ENCODE data around the gene EMSY.
A peak's percentile ranks its signal among the peaks of the same experiment; 100 is the strongest.
"Not testable (repeated sequence)": the region's sequence is repeated elsewhere in the genome, so short reads cannot be mapped to it uniquely, and the experiment has no call there.

The EMSY gene, protein sequence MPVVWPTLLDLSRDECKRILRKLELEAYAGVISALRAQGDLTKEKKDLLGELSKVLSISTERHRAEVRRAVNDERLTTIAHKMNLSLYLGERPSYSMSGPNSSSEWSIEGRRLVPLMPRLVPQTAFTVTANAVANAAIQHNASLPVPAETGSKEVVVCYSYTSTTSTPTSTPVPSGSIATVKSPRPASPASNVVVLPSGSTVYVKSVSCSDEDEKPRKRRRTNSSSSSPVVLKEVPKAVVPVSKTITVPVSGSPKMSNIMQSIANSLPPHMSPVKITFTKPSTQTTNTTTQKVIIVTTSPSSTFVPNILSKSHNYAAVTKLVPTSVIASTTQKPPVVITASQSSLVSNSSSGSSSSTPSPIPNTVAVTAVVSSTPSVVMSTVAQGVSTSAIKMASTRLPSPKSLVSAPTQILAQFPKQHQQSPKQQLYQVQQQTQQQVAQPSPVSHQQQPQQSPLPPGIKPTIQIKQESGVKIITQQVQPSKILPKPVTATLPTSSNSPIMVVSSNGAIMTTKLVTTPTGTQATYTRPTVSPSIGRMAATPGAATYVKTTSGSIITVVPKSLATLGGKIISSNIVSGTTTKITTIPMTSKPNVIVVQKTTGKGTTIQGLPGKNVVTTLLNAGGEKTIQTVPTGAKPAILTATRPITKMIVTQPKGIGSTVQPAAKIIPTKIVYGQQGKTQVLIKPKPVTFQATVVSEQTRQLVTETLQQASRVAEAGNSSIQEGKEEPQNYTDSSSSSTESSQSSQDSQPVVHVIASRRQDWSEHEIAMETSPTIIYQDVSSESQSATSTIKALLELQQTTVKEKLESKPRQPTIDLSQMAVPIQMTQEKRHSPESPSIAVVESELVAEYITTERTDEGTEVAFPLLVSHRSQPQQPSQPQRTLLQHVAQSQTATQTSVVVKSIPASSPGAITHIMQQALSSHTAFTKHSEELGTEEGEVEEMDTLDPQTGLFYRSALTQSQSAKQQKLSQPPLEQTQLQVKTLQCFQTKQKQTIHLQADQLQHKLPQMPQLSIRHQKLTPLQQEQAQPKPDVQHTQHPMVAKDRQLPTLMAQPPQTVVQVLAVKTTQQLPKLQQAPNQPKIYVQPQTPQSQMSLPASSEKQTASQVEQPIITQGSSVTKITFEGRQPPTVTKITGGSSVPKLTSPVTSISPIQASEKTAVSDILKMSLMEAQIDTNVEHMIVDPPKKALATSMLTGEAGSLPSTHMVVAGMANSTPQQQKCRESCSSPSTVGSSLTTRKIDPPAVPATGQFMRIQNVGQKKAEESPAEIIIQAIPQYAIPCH (N-terminal part only)

DNA sequence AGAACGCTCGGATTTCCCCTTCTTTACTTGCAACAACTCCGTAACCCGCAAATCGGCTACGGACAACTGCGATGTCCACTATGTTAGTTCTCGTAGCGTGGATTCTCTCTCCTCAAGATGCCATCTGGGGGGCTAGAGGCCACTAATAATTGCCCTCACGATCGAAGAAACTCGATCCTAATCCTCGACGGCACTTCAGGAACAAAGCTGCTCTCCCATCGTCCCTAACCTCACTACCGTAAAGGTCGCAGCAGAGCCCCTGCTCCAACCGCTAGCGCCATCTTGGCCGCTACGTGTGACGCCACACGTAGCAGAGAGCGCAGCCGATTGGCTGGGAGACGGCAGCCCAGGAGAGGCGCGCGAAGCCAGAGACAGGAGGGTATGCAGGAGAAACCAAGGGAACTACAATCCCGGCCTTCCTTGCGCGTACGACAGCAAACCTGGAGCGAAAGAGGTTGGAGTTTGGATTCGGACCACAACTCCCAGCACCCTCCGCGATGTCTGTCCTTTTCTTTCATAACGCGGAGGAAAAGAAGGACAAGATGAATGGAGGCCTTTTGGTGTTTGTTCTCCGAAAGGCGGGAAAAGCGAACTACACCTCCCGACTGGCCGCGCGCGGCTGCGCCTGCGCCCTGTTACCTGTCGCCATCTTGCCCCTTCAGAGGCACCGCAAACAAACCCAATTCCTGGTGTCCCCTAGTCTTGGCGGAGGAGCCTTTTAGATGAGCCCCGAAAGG lies at the start of gene EMSY:
Gene EMSY (plus strand): TSS at position 635 of the 737 bp plus-strand sequence. CDS start 1,921 bp downstream, outside the sequence.
- peak; percentile 100 for DNase-seq (ENCODE audit: low spot score)

DNA sequence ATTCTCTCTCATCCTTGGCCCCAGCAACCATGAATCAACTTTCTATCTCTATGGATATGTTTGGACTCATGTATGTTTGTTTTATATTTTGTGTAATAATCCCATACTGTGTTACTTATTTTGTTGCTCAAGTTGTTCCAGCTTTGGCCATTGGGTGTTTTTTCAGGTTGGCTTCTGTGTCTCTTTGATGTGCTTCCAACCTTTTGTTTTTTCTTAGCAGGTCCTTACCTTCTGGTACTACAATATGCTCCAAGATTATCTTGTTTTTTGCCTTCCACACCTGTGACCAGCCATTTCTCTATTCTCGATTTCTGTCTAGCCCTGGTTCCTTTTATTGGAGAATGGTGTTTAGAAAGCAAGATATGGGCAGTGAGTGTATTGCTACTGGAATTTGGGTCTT lies 49.5 kb upstream of the EMSY start:
- DNase-seq (ENCODE audit: low spot score): peak; percentile 59

DNA sequence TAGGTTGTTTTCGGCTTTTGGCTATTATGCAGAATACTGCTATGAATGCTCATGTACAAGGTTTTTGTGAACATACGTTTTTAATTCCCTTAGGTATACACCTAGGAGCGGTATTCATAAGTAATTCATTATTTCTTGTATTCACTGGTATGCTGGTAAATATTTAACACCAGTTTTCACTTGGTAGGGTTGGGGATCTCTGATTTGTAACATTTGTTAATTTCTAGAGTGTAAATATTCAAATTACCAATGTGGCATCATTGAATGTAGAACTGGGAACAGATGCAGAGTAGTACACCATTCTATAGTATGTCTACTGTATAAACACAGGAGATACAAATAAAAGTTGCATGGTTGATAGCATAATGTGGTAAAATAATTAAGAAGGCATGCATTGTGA lies 47.4 kb upstream of the EMSY start:
- no peak for DNase-seq (ENCODE audit: low spot score)

DNA sequence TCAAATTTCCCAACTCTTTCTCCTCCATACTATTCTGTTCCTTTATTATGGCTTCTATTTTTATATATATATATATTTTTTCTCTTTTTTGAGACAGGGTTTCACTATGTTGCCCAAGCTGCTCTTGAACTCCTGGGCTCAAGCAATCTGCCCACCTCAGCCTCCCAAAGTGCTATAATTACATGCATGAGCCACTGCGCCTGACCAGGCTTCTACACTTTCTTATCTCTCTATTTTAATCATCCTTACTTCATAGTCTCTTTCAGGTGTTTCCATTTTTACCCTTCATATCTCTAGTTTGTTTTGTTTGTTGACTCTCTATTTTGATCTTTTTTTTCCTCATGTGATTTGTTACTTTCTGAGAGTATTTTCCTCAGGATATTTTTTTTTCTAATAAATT lies 43.9 kb upstream of the EMSY start:
- no peak for DNase-seq (ENCODE audit: low spot score)

DNA sequence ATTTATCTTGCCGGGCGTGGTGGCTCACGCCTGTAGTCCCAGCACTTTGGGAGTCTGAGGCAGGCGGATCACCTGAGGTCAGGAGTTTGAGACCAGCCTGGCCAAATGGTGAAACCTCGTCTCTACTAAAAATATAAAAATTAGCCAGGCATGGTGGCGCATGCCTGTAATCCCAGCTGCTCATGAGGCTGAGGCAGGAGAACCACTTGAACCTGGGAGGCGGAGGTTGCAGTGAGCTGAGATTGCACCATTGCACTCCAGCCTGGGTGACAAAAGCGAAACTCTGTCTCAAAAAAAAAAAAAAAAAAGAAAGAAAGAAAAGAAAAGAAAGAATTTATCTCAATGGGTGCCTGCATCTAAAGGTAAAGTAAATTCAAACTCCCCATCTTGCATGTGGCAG lies 43.3 kb upstream of the EMSY start:
- DNase-seq (ENCODE audit: low spot score): not testable (repeated sequence)

DNA sequence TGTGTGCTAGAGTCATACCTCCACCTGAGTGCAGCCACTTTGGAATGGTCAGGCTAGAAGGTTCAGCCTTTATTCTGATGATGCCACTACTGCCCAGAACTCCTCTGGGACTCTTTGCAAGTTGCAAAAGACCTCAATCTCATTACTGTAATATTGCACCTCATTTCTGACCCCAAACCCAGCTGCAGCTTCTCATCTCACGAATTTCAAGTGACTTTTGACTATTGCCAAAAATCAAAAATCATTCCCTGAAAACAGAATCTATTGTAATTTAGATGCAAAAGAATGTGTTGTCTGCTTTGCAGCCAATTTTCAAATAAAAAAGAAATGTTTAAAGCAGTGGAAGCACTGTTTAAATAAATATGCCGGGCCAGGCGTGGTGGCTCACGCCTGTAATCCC lies 38.5 kb upstream of the EMSY start:
- no peak for DNase-seq (ENCODE audit: low spot score)

DNA sequence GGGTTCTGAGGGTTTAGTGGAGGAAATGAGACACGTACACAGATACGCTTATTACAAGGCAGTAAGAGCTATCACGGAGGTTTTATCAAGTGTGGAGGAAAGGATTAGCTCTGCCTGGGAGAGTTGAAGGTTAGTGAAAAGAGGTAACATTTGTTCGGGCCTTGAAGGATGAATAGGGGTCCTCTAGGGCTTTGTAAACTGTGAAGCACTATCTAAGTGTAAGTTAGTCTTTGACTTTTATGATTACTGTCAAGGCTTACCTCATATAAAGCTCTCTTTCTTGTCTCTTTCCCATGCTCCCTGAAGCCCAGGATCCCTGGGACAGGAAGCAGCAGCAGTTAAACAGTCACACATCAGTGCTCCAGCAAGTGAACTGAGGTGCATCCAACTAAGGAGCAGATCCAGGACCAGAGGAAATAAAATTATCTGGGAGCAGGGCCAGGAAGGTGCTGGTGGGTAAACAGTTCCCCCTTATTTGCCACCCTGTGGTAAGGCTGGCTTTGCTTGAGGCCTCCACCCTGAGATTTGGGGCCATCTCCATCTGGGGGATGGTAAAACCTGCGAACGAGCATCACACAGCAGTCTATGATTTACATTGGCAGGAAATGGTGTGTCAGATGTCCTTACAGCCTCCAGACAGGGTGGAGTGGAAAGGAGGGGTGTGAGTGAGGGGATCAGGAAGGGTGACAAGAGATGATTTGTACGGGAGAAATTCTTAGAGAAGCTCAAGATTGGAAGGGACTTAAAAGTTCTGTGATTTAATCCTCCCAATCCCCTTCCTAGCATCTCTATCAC lies 36.5 kb upstream of the EMSY start:
- DNase-seq (ENCODE audit: low spot score): peak; percentile 15

DNA sequence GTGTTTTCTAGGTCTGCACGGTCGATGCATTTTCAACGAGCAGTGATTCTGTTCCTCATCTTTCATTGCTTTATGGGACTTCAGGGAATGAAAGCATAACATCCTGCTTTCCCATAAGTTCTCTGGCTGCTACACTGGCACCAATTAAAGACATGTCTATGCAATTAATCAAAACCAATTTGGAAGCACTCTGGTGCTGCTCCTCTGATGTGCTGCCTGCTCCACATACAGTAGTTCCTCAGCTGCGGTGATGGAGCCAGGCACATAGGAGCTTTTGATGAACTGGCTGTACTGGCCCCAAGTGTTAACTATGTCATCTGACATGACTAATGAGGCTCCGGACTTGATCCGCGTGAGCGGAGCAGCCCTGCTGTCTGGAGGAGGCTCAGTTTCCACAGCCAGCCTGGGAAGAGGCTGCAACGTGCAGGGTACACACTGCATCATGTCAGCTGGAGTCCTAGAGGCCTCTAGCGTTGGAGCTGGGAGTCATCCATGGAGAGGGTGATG lies 33.9 kb upstream of the EMSY start:
- DNase-seq (ENCODE audit: low spot score): no peak

DNA sequence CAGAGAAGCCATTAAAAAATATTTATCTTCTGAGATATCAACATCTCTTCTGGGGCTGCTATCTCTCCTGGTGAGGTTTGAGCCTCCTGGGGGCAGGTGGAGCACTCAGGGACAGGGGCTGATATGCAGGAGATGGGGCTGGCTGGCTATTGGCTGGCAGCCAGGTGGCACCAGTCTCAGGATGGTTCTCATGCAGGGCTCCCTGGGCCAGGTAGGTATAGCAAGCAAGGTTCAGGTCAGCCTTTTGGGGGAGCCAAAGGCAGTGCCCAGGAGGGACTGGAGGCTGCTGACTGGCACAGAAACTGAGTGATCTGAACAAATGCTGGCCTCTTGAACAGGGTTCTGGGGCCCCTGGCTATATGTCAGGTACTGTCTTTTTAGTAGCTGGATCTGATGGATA lies 29.7 kb upstream of the EMSY start:
- no peak for DNase-seq (ENCODE audit: low spot score)

DNA sequence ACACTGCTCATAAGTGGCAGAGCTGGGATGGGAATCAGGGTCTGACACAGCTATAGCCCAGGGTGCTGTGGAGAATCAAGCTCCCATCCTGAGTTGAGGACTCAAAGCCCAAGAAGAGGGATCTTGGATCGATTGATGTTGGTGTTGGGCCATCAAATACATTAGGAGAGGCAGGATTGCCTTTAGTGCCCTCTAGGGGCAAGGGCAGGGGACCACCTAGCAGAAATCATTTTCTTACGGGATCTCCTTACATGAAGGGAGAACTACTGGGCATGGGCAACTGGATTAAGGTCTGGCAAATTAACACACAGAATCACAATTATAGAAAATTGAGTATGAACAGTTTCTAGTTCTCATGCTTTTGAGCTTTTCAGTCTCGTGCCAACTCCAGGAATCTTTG lies 24.9 kb upstream of the EMSY start:
- no peak for DNase-seq (ENCODE audit: low spot score)

DNA sequence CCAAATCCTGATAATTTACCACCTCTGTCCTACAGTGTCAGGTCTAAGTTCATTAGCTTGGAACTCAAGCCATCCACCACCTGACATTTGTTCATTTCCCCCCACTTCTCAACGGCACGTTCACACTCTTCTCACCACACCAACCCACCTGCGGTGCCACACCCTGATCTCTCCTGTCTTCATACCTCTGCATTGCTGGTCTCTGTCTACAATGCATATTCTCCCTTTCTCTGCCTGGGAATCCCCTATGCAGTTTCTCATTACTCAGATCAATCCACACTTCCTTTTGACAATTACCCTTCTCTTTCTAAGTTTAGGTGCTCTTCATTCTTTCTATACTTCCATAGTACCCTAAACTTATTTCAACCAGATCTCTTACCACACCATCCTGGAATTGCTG lies 20.4 kb upstream of the EMSY start:
- no peak for DNase-seq (ENCODE audit: low spot score)

DNA sequence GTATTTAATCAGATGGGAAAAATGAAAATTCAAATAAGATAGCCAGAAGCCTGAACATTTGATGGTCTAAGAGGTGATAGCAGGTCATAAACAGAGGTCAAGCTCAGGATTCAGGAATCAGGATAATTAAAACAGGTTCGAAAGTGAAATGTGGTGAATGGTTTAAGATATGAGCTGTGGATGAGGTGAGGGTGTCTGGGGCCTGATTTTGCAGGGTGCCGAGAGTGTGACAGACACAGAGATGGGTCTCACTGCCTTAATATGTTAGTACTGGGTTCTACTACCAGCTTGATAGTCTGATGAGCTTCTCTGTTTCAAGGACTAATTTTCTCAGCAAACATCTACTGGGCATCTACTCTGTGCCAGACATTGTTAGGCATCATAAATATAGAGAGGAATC lies 19.9 kb upstream of the EMSY start:
- no peak for DNase-seq (ENCODE audit: low spot score)

DNA sequence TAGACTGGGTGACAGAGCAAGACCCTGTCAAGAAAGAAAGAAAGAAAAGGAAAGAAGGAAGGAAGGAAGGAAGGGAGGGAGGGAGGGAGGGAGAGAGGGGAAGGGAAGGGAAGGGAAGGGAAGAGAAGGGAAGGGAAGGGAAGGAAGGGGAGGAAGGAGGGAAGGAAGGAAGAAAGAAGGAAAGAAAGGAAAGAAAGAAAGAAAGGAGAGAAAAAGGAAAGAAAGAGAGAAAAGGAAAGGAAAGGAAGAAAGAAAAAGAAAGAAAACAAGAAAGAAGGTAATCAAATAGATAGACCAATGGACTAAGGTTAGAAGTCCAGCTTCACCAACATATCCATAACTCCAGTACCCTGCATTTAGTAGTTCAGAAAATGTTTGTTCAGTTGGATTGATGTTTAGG lies 18.2 kb upstream of the EMSY start:
- no peak for DNase-seq (ENCODE audit: low spot score)

DNA sequence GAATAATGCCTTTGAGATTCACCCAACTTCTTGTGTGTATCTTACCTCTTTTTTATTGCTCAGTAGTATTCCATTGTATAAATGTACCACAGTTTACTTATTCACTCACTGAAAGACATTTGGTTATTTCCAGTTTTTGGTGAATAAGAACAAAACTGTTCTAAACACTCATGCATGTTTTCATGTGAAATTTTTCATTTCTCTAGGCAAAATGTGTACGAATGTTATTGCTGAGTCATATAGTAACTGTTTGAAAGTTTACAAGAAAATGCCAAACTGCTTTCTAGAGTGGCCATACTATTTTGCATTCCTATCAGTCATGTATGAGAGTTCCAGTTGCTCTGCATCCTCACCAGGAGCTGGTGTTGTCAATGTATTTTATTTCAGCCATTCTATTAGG lies 8.8 kb upstream of the EMSY start:
- no peak for DNase-seq (ENCODE audit: low spot score)

DNA sequence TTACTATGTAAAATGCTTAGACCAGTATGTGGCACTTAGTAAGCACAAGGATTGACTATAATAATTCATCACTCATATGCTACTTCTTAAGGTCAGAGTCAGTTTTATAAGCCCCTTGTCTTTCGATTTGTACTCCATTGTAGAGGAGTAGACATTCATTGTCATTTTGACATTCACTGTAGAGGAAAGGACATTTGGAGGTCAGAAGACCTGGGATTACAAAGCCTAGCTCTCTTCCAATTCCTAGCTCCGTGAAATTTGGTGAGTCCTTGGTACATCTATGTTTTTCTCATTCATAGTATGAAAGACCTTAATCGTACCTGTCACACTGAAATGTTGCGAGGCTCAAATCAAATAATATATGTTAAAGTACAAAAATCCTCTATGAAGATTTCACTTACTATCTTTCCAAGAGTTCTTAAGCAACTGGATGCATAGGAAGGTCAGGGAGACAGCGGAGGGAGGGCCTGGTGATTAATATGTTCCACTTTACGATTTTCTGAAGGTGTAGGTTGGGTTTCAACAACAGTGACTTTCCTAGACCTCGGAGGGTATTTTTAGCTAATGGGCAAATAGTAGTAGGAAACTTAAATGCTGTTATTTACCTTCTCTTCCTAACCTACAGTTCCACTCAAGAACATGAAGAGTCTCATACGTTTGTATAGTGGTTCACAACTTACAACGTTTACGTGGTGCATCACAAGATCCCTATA lies 1.4 kb upstream of the EMSY start:
- DNase-seq (ENCODE audit: low spot score): peak; percentile 5

DNA sequence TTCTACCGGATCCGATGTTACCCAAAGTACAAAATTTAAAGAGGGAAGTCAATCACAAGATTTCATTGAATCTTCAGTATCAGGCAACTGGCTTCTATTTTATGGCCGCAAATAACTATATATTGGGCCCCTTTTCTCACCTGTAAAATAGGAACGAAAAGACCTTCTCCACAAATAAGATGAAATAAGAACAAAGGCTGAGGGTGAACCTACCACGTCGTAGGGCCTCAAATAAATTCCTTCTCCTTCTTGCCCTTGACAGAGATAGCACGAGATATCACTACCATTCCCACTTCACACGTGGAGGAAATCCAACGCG lies 794 bp upstream of the EMSY start:
- no peak for DNase-seq (ENCODE audit: low spot score)

DNA sequence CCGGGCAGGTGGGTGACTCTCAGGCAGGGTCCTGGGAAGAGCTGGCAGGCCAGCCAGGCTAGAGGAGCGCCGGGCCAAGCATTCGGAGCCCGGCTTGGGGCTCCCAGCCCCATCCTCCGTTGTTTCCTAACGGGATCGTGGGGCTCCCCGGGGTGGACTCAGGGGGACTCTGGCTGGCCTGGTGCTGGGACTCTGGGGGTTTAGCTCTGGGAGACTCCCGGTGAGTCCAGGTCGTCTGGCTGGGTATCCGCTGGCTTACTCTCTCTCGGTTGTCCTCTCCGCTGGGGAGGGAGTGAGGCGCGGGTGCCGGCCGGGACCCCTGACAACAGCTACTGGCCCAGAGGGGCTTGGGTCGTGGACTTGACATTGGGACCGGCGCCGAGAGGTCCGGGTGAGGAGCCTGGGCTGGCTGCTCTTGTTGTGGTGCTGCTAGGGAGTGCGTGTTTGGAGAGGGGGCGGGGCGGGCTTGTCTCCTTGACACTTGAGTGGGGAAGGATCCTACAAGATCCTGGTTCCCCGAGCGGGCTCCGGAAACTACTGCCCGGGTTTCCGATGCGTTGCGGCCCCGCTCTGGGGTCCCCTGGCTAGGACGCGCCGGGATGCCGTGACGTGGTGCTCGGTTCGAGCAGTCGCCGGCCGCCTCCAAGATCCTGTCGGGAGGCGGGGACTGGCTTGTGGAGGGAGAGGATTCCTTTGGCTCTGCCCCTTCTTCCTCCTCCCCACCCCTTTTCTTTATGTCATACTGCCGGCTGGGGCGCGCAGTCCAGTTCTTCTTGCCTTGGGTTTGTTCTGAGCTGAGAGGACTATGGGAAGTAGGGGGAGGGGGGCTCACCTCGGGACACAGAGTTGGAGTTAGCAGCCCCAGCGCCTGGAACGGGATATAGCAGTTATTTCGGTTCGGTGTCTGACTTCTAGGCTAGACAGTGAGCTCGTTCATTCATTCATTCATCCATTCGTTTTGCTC lies 585 bp downstream of the EMSY start:
- DNase-seq (ENCODE audit: low spot score): peak; percentile 83

DNA sequence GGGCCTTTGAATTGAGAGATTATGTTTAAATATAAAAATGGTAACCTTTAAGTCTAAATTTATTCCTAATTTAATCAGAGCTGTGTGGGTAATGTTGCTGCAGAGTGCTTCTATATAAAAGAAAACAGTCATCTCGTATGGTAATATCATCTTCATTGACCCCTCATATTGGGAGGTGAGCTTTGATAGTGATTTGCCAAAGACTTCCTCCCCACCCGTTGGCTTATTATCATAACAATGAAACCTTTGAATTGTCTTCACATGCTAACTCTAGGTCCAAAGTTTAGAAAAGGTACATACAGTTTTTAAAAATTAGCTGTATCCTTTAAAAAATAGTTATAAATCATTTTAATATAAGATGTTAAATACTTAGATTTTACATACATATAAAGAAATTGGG lies 3.7 kb downstream of the EMSY start:
- no peak for DNase-seq (ENCODE audit: low spot score)

DNA sequence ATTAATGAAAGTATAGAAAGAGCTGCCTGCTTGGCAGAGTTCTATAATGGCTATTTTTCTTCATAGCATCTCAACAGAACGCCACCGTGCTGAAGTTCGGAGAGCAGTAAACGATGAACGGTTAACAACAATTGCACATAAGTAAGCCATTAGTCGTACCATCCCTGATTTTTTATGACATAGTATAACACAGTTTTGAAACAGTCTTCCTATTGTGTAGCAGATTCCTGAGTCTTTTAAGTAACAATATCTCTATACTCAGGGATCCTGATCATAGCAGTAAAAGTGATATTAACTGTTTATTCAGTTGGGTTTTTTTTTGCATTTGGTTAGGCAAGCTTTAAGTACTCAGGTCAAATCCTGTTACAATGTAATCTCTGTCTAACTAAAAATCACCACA lies 8.4 kb downstream of the EMSY start:
- DNase-seq (ENCODE audit: low spot score): no peak
